Left ventricle myocardium inferior (tissue), 1 donor: ENCODE data around the gene MLLT6. TPM values are rescaled to one million over a fixed set of nuclear protein-coding genes. Genes with fewer than 3 reads are reported as not detected.

Experiments
- DNase-seq: peaks from one replicate; pipeline ENCODE4 v3.0.0-alpha.2; 2020
- H3K27ac ChIP-seq: fragments of 200-600 bp; replicated peaks from 2 replicates; pipeline ENCODE4 v1.8.0; 2021
- H3K27me3 ChIP-seq: fragments of 200-600 bp; 2 replicates; pipeline ENCODE4 v1.8.0; 2021; ENCODE audit warnings: low read depth
- H3K36me3 ChIP-seq: fragments of 200-600 bp; 2 replicates; pipeline ENCODE4 v1.8.0; 2021
- H3K4me1 ChIP-seq: fragments of 200-600 bp; 2 replicates; pipeline ENCODE4 v1.8.0; 2021
- H3K4me3 ChIP-seq: fragments of 200-600 bp; 2 replicates; pipeline ENCODE4 v1.8.0; 2021; ENCODE audit warnings: mild to moderate bottlenecking, moderate library complexity
- H3K9me3 ChIP-seq: fragments of 200-600 bp; replicated peaks from 2 replicates; pipeline ENCODE4 v1.8.0; 2021
- intact Hi-C: fragments of 100-400 bp; cut with micrococcal nuclease; formaldehyde crosslinking; loops from one replicate; pipeline ENCODE4 v1.11.0; 2022
- long read RNA-seq: library from polyadenylated mRNA; unstranded; transcript quantifications from one replicate; pipeline ENCODE4 v2.0.0, GENCODE V29; 2021
- total RNA-seq: library from RNA; stranded (reverse); fragmentation: NEBNext Ultra II Directional; extraction: Animal tissue kit (Norgen Biotek cat#: 25700); gene quantifications from one replicate; pipeline ENCODE4 v1.2.1, GENCODE V29; 2021
- TF ChIP-seq, protein P1 (sequence below): fragments of 200-600 bp; IDR thresholded peaks from 2 replicates; pipeline ENCODE4 v1.8.0; 2021; ENCODE audit warnings: antibody characterized with exemption, mild to moderate bottlenecking, borderline replicate concordance
- donor health status: DM: no; HTN: yes; CAD: no; lungs with severe emphysema.

Gene MLLT6
- 74.1 TPM for total RNA-seq
- long read RNA-seq, transcript MLLT6-205 (1 exons, 2,937 nt), result major isoform, 22 of 49 reads
- long read RNA-seq, partial matches to known transcripts, result 10 of 49 reads
- long read RNA-seq, other reads (novel, unspliced or antisense), result 17 of 49 reads

DNA sequence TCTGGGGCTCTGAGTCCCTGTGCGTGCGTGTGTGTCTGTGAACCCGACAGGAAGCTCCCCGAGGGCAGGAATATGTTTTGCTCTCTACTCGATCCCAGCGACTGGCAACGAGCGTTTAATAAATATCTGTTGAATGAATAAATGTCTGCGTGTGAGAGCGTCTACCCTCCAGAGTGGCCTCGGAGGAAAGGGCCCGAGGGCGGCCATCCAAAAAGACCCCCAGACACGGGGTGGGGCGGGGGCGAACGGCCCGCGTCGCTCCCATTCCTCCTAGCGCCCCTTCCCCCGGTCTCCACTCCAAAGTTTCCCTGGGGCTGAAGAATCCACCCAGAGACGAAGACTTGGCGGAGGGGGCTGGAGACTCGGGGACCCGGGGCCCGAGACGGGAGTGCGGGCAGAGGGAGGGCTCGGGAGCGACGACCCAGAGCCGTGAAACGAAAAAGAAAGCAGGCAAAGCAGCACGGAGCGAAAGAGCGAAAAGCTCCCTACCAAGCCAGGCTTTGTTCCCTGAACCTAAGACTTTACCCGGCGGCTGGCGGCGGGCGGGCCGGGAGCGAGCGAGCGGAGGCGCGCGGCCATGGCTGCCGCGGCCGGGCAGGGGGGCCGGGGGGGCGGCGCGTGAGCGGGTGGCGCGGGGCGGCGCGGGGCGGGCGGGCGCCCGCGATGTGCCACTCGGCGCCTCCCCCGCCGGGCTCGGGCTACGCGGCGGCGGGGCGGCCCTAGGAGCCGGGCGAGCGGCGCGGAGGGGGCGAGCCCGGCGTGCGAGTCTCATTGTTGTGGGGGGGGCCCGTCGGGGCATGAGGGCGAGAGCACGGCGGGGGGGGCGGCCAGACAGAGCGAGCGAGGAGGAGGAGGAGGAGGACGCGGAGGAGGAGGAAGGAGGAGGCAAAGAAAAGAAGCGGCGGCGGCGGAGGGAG, at the start of gene MLLT6:
Gene MLLT6, plus strand, starts transcription at position 668 of the 917 bp plus-strand sequence. CDS start 360 bp downstream, outside the sequence.
- Histone ChIP-seq H3K36me3 (peaks cover 22% of the 10 kb centered on the region), H3K27ac (peak within 1 kb of the TSS; percentile 99), H3K4me3 (peak within 1 kb of the TSS; percentile 96), H3K9me3 (no peaks in the 10 kb centered on the region), H3K27me3 (no peaks in the 10 kb centered on the region), H3K4me1 (peaks cover 77% of the 10 kb centered on the region)
- peak; percentile 82 for DNase-seq
- TF ChIP-seq, protein P1, sequence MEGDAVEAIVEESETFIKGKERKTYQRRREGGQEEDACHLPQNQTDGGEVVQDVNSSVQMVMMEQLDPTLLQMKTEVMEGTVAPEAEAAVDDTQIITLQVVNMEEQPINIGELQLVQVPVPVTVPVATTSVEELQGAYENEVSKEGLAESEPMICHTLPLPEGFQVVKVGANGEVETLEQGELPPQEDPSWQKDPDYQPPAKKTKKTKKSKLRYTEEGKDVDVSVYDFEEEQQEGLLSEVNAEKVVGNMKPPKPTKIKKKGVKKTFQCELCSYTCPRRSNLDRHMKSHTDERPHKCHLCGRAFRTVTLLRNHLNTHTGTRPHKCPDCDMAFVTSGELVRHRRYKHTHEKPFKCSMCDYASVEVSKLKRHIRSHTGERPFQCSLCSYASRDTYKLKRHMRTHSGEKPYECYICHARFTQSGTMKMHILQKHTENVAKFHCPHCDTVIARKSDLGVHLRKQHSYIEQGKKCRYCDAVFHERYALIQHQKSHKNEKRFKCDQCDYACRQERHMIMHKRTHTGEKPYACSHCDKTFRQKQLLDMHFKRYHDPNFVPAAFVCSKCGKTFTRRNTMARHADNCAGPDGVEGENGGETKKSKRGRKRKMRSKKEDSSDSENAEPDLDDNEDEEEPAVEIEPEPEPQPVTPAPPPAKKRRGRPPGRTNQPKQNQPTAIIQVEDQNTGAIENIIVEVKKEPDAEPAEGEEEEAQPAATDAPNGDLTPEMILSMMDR, result no peak
- intact Hi-C loops, result no loop called here

DNA sequence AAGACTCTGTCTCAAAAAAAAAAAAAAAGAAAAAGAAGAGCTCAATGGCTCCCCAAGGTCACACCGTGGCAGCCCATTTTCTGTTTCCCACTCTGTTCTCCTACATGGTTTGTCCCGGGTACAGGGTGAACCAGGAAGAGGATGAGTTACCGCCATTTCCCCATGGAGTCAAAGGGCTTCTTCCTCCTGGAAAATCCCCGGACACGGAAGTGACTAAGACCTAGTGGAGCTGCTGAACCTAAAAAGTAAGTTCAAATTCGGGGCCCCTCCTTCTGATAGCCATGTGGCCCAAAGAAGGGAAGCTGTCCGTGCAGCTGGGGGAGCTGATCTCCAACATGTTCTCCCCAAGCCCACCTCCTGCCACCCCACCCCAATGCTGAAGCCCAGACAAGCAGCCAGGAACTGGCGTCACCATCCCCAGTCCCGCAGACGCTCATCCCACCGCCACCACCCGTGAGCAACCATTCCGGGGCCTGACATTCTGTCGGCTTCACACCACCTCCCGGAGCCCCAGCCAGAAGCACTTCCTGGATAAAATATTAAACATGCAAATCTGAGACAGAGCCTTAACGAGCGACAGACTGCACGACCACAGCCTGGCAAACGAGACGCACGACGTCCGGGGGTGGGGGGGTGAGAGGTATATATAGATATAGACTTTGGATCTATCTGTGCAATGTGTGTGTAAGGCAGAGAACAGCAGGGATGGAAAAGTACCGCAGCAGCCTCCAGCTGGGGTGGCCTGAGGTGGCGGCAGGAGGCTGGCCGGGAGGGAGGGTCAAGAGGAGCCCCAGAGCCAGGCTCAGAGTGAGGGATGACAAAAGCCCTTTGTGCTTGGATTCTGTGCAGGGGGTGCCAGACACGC, 47.9 kb upstream of the MLLT6 start:
- no peak overlapping the region for H3K27ac ChIP-seq
- no peaks in the 10 kb centered on the region for H3K36me3 ChIP-seq
- peaks cover 59% of the 10 kb centered on the region for H3K27me3 ChIP-seq
- intact Hi-C loops, result no loop called here
- DNase-seq, result no peak
- H3K4me1 ChIP-seq, result no peaks in the 10 kb centered on the region
- H3K4me3 ChIP-seq, result no peak overlapping the region
- H3K9me3 ChIP-seq, result no peaks in the 10 kb centered on the region
- TF ChIP-seq, protein P1, result no peak

DNA sequence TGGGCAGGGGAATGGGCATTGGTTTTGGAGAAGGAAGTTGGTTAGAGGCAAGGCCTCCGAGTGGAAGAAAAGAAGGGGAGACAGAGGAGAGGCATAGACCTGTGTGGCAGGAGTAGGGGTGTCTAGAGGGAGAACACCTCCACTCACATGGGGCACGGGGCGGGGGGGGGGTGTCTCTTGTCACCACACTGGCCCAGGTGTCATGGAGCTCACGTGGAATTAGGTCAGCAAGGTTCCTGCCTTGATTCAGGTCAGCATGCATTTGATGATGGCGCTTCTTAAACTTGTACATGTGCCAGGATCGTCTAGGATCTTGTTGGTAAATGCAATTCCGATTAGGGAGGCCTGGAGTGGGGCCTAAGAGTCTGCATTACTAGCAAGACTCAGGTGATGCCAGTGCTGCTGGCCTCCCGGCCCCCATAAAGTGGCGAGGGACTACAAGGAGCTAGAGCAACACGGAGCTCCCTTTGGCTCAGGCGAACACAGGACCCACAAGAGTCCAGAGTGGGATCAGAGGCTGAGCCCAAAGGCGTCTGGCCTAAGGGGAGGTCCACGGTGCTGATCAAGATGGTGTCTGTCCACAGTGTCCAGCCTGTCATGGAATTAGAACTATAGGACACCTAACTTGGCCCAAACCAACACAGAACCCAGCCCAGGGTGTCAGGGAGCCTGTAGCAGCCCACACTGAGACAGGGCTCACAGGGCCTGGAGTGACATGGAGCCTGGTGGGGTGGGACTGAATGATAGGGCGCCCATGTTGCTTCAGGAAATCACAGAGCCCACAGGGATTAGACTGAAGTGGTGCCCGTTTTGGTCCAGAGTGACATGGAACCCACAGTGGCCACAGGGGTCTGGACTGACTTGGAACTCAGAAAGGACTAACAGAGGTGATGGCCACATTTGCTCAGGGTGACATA, 47.0 kb upstream of the MLLT6 start:
- Histone ChIP-seq H3K9me3 (no peaks in the 10 kb centered on the region), H3K4me3 (no peak overlapping the region), H3K27ac (no peak overlapping the region), H3K36me3 (no peaks in the 10 kb centered on the region), H3K4me1 (no peaks in the 10 kb centered on the region), H3K27me3 (peaks cover 57% of the 10 kb centered on the region)
- TF ChIP-seq, protein P1, result no peak
- DNase-seq, result no peak
- intact Hi-C loops, result no loop called here

DNA sequence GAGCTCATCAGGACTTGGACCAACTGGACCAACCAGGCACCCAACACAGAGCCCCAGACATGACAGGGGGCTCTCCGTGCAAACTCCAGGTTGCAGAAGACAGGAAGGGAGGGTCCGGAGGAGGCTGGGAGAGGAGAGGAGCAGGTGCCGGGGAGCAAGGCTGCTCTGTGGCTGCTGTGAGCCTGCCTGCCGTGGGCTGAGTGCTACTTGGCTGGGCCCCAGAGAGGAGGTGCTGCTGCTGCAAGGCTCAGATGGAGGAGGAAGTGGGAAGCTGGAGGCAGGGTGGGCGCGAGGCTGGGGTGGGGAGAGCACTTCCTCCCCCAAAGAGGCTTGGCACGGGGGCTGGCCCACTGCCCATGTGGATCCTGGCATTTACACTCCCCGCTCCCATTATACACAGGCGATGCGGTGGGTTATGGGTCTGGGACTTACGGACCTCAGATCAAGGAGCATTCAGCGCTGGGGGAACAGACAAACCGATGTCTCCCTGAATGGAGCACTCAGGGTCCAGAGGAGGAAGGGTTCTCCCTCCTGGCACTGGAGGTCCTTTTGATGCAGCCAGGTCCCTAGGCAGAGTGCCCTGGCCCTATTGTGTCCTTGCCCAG, 46.2 kb upstream of the MLLT6 start:
- Histone ChIP-seq H3K4me1 (no peaks in the 10 kb centered on the region), H3K36me3 (no peaks in the 10 kb centered on the region), H3K27me3 (peaks cover 50% of the 10 kb centered on the region), H3K27ac (no peak overlapping the region), H3K4me3 (no peak overlapping the region), H3K9me3 (no peaks in the 10 kb centered on the region)
- peak; percentile 27 for DNase-seq
- TF ChIP-seq, protein P1, result no peak
- intact Hi-C loops, result no loop called here
